CD14-positive monocyte (primary cell): Measurements from ENCODE around the gene CPSF3. TPM values are rescaled to one million over a fixed set of nuclear protein-coding genes. Genes with fewer than 3 reads are reported as not detected.
"Not testable (repeated sequence)": the region's sequence is repeated elsewhere in the genome, so short reads cannot be mapped to it uniquely, and the experiment has no call there.

Experiments used
- DNase-seq, 3 donors: peaks; one replicate each; pipeline ENCODE4 v3.0.0-alpha.2; 2011 to 2022
- H2AFZ ChIP-seq: 2 replicates; pipeline ENCODE4 v1.6.0; 2012; ENCODE audit warnings: mild to moderate bottlenecking, low read depth, low read length, inconsistent platforms; ENCODE audit not compliant: insufficient read depth, poor library complexity, severe bottlenecking
- H3K27ac ChIP-seq, 2 donors: 1 replicate in 1 of 2; 2 replicates in 1 of 2; pipeline ENCODE4 v1.5.1; 2012 to 2013; ENCODE audit warnings: low read length in 2 of 2, control low read depth in 1 of 2, inconsistent platforms in 1 of 2, low read depth in 1 of 2, mild to moderate bottlenecking in 1 of 2
- H3K27me3 ChIP-seq, 2 donors: one replicate each; pipeline versions ENCODE4 v1.6.0 to v1.6.1; 2011 to 2013; ENCODE audit warnings: low read length in 2 of 2; ENCODE audit not compliant: control insufficient read depth in 2 of 2, insufficient read depth in 2 of 2
- H3K36me3 ChIP-seq, 2 donors: replicated peaks in 1 of 2; 1 replicate in 1 of 2; 2 replicates in 1 of 2; pipeline versions ENCODE4 v1.5.1 to v1.6.1; 2012 to 2013; ENCODE audit warnings: low read length in 2 of 2, control low read depth in 1 of 2, inconsistent platforms in 1 of 2, mild to moderate bottlenecking in 1 of 2; ENCODE audit not compliant: insufficient read depth in 2 of 2, control insufficient read depth in 1 of 2
- H3K4me1 ChIP-seq, 2 donors: 1 replicate in 1 of 2; 2 replicates in 1 of 2; pipeline versions ENCODE4 v1.5.1 to v1.6.1; 2012 to 2013; ENCODE audit warnings: low read length in 2 of 2, control low read depth in 1 of 2, inconsistent platforms in 1 of 2, mild to moderate bottlenecking in 1 of 2, moderate library complexity in 1 of 2; ENCODE audit not compliant: insufficient read depth in 2 of 2, control insufficient read depth in 1 of 2
- H3K4me2 ChIP-seq: replicated peaks from 2 replicates; pipeline ENCODE3; 2012; ENCODE audit warnings: low read length, moderate library complexity, mild to moderate bottlenecking; ENCODE audit not compliant: poor library complexity, severe bottlenecking; ENCODE audit errors: extremely low read depth
- H3K4me3 ChIP-seq, 3 experiments: fragments of 200-600 bp in 1 of 3; sonication (generic) in 1 of 3; replicated peaks in 1 of 3; 1 replicate in 2 of 3; 2 replicates in 1 of 3; pipeline ENCODE4 v1.5.1; 2011 to 2013; ENCODE audit warnings: low read length in 3 of 3, mild to moderate bottlenecking in 3 of 3, control low read depth in 2 of 3, low read depth in 2 of 3, inconsistent platforms in 1 of 3, moderate library complexity in 1 of 3
- H3K79me2 ChIP-seq: 2 replicates; pipeline ENCODE4 v1.6.0; 2012; ENCODE audit warnings: mild to moderate bottlenecking, control low read depth, inconsistent platforms, low read length, moderate library complexity; ENCODE audit not compliant: insufficient read depth
- H3K9ac ChIP-seq: 2 replicates; pipeline ENCODE4 v1.6.0; 2017; ENCODE audit warnings: low read length, mild to moderate bottlenecking; ENCODE audit not compliant: insufficient read depth, poor library complexity, severe bottlenecking
- H3K9me3 ChIP-seq, 2 donors: replicated peaks in 1 of 2; 1 replicate in 1 of 2; 2 replicates in 1 of 2; pipeline versions ENCODE4 v1.5.1 to v1.6.1; 2012 to 2013; ENCODE audit warnings: low read length in 2 of 2, control low read depth in 1 of 2; ENCODE audit not compliant: control insufficient read depth in 1 of 2, insufficient read depth in 1 of 2
- H4K20me1 ChIP-seq: 2 replicates; pipeline ENCODE4 v1.6.0; 2012; ENCODE audit warnings: mild to moderate bottlenecking, low read length, control low read depth, moderate library complexity; ENCODE audit not compliant: insufficient read depth
- H3K27ac Mint-ChIP-seq, 7 donors: one replicate each; pipeline ENCODE4 v1.8.0; 2020; ENCODE audit warnings: mild to moderate bottlenecking in 7 of 7, mixed read lengths in 7 of 7, moderate library complexity in 6 of 7, inconsistent platforms in 2 of 7
- H3K27me3 Mint-ChIP-seq, 3 donors: one replicate each; pipeline ENCODE4 v1.8.0; 2021 to 2022; ENCODE audit warnings: low read depth in 3 of 3, mild to moderate bottlenecking in 3 of 3, mixed read lengths in 3 of 3, moderate library complexity in 3 of 3, inconsistent platforms in 1 of 3
- H3K36me3 Mint-ChIP-seq, 2 donors: one replicate each; pipeline ENCODE4 v1.8.0; 2020; ENCODE audit warnings: mixed read lengths in 2 of 2, inconsistent platforms in 1 of 2, mild to moderate bottlenecking in 1 of 2
- H3K4me1 Mint-ChIP-seq: one replicate; pipeline ENCODE4 v1.8.0; 2020; ENCODE audit warnings: mild to moderate bottlenecking, mixed read lengths
- H3K4me3 Mint-ChIP-seq, 2 donors: one replicate each; pipeline ENCODE4 v1.8.0; 2020; ENCODE audit warnings: mild to moderate bottlenecking in 2 of 2, mixed read lengths in 2 of 2, moderate library complexity in 1 of 2
- H3K9me3 Mint-ChIP-seq, 7 donors: one replicate each; pipeline ENCODE4 v1.8.0; 2020 to 2022; ENCODE audit warnings: mixed read lengths in 7 of 7, mild to moderate bottlenecking in 6 of 7, moderate library complexity in 6 of 7, inconsistent platforms in 2 of 7
- CTCF ChIP-seq: fragments of 200-600 bp; IDR thresholded peaks from one replicate; pipeline ENCODE4 v1.8.0; 2022; ENCODE audit warnings: antibody characterized with exemption, mild to moderate bottlenecking
- WGBS: methylation state at CpG from one replicate; pipeline ENCODE4 v1.1.5; 2013; ENCODE audit warnings: missing lambda C conversion rate; ENCODE audit not compliant: insufficient coverage; 5-methylcytosine and 5-hydroxymethylcytosine counted together
- intact Hi-C, 2 donors: fragments of 100-400 bp; cut with micrococcal nuclease; formaldehyde crosslinking; loops; one replicate each; pipeline versions ENCODE4 v1.15.0 to v1.15.1; 2023
- polyA plus RNA-seq, 3 donors: library from polyadenylated mRNA; depleted of rRNA in 1 of 3; unstranded in 2 of 3; stranded (reverse) in 1 of 3; fragments of 300-500 nt in 2 of 3; fragments of >200 nt in 1 of 3; fragmentation: Illumina TruSeq in 2 of 3; gene quantifications; 1 replicate in 2 of 3; 2 replicates in 1 of 3; pipeline ENCODE4 v1.2.3, GENCODE V29; 2012 to 2021

Gene CPSF3
- polyA plus RNA-seq, 3 donors, result 17.2 to 34.0 (median 26.6) TPM

DNA sequence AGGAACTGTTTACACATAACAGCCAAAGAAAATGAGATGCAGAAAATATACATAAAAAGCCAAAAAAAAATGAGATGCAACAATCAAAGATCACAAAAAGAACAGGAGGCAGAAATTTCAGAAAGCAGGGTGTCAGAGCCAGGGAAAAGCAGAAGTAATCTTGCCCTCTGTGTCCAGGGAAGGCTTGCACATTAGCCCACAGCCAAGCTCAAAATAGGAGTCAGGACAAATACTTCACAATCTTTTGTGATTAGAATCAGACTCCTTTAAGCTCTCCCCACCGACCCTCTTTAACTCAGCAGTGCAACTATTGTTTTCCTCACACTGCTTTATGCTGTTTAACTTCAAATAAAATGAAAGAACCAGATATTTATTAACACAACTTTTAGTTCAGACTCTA, 85.5 kb downstream of the CPSF3 start:
- no peak for TF ChIP-seq CTCF
- Histone ChIP-seq H3K4me2 (no peak overlapping the region), H3K36me3 (peaks cover 60 to 90% of the 10 kb centered on the region in 2 donors), H3K79me2 (no peaks in the 10 kb centered on the region), H2AFZ (no peak overlapping the region), H3K9me3 (no peaks in the 10 kb centered on the region), H3K4me1 (no peaks in the 10 kb centered on the region), H3K27ac (peak overlapping the region in 1 of 2 donors; percentile 9), H4K20me1 (peaks cover 27% of the 10 kb centered on the region), H3K27me3 (no peaks in the 10 kb centered on the region), H3K9ac (no peak overlapping the region), H3K4me3 (no peak overlapping the region)
- H3K27me3 Mint-ChIP-seq, result no peaks in the 10 kb centered on the region
- H3K9me3 Mint-ChIP-seq, result no peaks in the 10 kb centered on the region
- DNase-seq, result no peak
- H3K27ac Mint-ChIP-seq, result peak overlapping the region in 3 of 7 donors; percentile 0 to 74 (median 67)
- intact Hi-C loops, result no loop called here
- H3K36me3 Mint-ChIP-seq, result peaks cover 61 to 82% of the 10 kb centered on the region in 2 donors
- no peak overlapping the region for H3K4me3 Mint-ChIP-seq
- H3K4me1 Mint-ChIP-seq, result peaks cover 3% of the 10 kb centered on the region
- 8% methylated on average over 1 of the region's 1 CpG for WGBS

GRCh38 chr2:9513946-9514345, 90.5 kb downstream of the CPSF3 start:
- peaks cover 46 to 77% of the 10 kb centered on the region in 2 donors for H3K36me3 Mint-ChIP-seq
- WGBS, result no CpG with 5 or more reads among the region's 3 CpGs
- not testable (repeated sequence) for H3K27me3 Mint-ChIP-seq

More at GRCh38 chr2:9513946-9514345, 90.5 kb downstream of the CPSF3 start:
- H3K79me2 ChIP-seq, H3K4me2 ChIP-seq, H3K4me1 Mint-ChIP-seq, H3K9me3 ChIP-seq, H3K27me3 ChIP-seq, H3K4me3 Mint-ChIP-seq, H2AFZ ChIP-seq, H3K27ac ChIP-seq, H3K9ac ChIP-seq, H3K9me3 Mint-ChIP-seq, DNase-seq, H3K4me1 ChIP-seq, H3K4me3 ChIP-seq: not testable (repeated sequence)
- H3K27ac Mint-ChIP-seq, result peak overlapping the region in 1 of 7 donors; percentile 8
- H4K20me1 ChIP-seq, result peaks cover 14% of the 10 kb centered on the region
- peaks cover 53 to 88% of the 10 kb centered on the region in 2 donors for H3K36me3 ChIP-seq
- intact Hi-C loops, result loop anchor here in 1 of 2 donors (10.0 kb wide), 1 partner anchor 51 kb away; no protein-coding TSS in a partner anchor
